ENCODE measurements around the gene GARNL3.

DNA sequence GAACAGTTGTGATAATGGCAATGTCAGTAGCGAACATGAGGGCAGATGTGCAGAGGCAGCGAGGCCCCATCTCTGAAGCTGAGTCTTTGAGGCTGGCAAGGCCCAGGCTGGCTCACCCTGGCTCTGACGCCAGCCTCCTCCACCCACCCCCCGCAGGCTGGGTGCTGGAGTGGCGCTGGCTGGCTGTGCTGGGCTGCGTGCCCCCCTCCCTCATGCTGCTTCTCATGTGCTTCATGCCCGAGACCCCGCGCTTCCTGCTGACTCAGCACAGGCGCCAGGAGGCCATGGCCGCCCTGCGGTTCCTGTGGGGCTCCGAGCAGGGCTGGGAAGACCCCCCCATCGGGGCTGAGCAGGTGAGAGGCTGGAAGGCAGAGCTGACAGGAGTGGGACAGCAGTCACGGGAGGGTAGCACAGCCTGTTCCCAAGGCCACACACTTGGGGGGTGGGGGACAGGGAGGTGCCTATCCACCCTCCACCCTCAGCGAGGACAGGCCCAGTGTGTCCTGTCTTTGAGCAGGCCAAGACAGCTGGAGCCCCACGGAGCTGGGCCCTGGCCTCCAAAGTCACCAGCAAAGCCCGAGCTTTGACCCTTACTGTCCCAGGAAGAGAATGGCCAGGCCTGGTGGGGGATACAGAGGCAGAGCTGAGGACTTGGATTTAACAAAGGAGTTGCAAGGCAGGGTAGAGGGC, 138.0 kb downstream of the GARNL3 start:
- TF ChIP-seq, protein P1, sequence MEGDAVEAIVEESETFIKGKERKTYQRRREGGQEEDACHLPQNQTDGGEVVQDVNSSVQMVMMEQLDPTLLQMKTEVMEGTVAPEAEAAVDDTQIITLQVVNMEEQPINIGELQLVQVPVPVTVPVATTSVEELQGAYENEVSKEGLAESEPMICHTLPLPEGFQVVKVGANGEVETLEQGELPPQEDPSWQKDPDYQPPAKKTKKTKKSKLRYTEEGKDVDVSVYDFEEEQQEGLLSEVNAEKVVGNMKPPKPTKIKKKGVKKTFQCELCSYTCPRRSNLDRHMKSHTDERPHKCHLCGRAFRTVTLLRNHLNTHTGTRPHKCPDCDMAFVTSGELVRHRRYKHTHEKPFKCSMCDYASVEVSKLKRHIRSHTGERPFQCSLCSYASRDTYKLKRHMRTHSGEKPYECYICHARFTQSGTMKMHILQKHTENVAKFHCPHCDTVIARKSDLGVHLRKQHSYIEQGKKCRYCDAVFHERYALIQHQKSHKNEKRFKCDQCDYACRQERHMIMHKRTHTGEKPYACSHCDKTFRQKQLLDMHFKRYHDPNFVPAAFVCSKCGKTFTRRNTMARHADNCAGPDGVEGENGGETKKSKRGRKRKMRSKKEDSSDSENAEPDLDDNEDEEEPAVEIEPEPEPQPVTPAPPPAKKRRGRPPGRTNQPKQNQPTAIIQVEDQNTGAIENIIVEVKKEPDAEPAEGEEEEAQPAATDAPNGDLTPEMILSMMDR (conservative IDR thresholded peaks at IDR 0.05; ENCODE audit: low read length) = no peak
- no peak for TF ChIP-seq EZH2phosphoT487 (IDR thresholded peaks at IDR 0.05; ENCODE audit: borderline replicate concordance)

Measured in Loucy (cell line).